ENCODE data around the gene ADAMTS6. TPM values are rescaled to one million over a fixed set of nuclear protein-coding genes. Genes with fewer than 3 reads are reported as not detected.
"Not testable (repeated sequence)": the region's sequence is repeated elsewhere in the genome, so short reads cannot be mapped to it uniquely, and the experiment has no call there.

Gene ADAMTS6, protein sequence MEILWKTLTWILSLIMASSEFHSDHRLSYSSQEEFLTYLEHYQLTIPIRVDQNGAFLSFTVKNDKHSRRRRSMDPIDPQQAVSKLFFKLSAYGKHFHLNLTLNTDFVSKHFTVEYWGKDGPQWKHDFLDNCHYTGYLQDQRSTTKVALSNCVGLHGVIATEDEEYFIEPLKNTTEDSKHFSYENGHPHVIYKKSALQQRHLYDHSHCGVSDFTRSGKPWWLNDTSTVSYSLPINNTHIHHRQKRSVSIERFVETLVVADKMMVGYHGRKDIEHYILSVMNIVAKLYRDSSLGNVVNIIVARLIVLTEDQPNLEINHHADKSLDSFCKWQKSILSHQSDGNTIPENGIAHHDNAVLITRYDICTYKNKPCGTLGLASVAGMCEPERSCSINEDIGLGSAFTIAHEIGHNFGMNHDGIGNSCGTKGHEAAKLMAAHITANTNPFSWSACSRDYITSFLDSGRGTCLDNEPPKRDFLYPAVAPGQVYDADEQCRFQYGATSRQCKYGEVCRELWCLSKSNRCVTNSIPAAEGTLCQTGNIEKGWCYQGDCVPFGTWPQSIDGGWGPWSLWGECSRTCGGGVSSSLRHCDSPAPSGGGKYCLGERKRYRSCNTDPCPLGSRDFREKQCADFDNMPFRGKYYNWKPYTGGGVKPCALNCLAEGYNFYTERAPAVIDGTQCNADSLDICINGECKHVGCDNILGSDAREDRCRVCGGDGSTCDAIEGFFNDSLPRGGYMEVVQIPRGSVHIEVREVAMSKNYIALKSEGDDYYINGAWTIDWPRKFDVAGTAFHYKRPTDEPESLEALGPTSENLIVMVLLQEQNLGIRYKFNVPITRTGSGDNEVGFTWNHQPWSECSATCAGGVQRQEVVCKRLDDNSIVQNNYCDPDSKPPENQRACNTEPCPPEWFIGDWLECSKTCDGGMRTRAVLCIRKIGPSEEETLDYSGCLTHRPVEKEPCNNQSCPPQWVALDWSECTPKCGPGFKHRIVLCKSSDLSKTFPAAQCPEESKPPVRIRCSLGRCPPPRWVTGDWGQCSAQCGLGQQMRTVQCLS (N-terminal part only)
- total RNA-seq = 13.2 and 17.0 TPM in 2 replicates
- 7.9 TPM for polyA plus RNA-seq (2012)

- peak; percentile 94 for DNase-seq (ENCODE audit: low read depth)
These were observed at the start of gene ADAMTS6 for GRCh38 chr5:65481635-65482295. TSS of gene ADAMTS6 (minus strand) at chr5:65481920. CDS start at chr5:65473673, 8,247 bp downstream.

GRCh38 chr5:65530904-65531303 lies 49.2 kb upstream of the ADAMTS6 start:
- DNase-seq (ENCODE audit: low read depth) = no peak

GRCh38 chr5:65525726-65526125 lies 44.0 kb upstream of the ADAMTS6 start:
- DNase-seq (ENCODE audit: low read depth) = no peak

DNA sequence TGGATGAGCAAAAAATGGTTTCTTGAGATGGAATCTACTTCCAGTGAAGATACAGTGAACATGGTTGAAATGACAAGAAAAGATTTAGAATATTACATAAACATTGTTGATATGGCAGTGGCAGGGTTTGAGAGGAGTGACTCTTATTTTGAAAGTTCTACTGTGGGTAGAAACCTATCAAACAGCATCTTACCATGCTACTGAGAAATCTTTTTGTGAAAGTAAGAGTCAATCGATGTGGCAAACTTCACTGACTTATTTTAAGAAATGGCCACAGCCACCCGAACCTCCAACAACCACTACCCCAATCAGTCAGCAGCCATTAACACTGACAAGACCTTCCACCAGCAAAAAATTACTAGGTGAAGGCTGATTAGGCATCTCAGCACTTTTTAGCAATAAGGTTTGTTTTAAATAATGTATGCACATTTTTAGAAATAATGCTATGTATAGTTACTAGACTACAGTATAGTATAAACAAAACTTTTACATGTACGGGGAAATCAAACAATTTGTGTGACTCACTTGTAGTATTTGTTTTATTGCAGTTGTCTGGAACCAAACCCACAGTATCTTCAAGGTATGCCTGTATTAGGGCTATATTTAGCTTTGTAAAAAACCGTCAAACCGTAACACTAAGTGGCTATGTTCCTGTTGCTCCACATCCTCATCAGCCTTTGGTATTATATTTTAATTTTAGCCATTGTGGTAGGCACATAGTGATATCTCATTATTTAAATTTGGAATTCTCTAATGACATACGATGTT lies 30.6 kb upstream of the ADAMTS6 start:
- DNase-seq (ENCODE audit: low read depth) = peak; percentile 7

DNA sequence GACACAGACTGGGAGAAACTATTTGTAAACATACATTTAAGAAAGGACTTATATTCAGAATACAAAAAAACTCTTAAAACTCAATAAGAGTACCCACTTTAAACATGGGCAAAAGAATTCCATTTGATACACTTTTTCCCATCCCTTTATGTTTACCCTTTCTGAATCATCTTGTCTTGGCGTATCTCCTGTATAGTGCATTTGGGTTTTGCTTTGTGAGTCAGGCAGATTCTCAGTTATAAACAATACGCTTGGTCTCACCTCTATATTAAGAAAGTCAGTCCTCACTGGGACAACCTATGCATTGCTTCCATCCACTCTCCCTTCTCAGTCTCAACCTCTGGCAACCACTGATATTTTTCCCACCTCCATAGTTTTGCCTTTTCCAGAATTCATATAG lies 27.3 kb upstream of the ADAMTS6 start:
- no peak for DNase-seq (ENCODE audit: low read depth)

GRCh38 chr5:65506961-65507360 lies 25.2 kb upstream of the ADAMTS6 start:
- peak; percentile 52 for DNase-seq (ENCODE audit: low read depth)

GRCh38 chr5:65489119-65489518 lies 7.4 kb upstream of the ADAMTS6 start:
- DNase-seq (ENCODE audit: low read depth) = peak; percentile 27

DNA sequence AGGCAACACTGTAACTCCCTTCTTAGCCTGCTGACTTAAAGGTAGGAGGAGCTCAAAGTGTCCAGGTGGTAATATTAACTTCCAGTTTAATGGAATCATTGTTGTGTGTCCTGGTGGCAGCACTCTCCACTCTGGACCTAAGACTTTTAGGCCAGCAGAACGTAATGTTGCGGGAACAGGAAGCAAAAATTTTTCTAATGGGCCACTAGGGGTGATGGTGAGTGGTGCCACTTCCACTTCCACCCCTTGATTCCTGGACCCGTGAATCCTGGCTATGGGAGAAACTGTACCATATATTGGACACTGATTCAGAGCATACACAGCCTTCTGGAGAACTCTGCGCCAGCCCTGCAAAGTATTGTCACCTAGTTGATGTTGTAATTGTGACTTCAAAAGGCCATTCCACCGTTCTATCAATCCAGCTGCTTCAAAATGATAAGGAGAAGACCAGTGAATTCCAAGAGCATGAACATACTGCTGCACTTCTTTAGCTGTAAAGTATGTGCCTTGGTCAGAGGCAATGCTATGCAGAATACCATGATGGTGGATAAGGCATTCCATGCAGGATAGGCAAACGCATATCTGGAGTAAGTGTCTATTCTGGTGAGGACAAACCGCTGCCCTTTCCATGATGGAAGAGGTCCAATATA lies 6.4 kb upstream of the ADAMTS6 start:
- not testable (repeated sequence) for DNase-seq (ENCODE audit: low read depth)

DNA sequence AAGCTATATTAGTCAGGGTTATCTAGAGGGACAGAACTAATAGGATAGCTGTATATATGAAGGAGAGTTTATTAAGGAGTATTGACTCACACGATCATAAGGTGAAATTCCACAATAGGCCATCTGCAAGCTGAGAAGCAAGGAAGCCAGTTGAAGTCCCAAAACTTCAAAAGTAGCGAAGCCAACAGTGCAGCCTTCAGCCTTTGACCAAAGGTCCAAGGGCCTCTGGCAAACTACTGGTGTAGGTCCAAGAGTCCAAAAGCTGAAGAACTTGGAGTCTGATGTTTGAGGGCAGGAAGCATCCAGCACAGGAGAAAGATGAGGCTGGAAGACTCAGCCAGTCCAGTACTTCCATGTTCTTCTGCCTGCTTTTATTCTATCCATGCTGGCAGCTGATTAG lies 5.1 kb upstream of the ADAMTS6 start:
- DNase-seq (ENCODE audit: low read depth) = not testable (repeated sequence)

- no peak for DNase-seq (ENCODE audit: low read depth)
These were observed 3.7 kb upstream of the ADAMTS6 start for GRCh38 chr5:65485405-65485804.

- DNase-seq (ENCODE audit: low read depth) = peak; percentile 75
These were observed 2.0 kb upstream of the ADAMTS6 start for GRCh38 chr5:65483546-65484346.

DNA sequence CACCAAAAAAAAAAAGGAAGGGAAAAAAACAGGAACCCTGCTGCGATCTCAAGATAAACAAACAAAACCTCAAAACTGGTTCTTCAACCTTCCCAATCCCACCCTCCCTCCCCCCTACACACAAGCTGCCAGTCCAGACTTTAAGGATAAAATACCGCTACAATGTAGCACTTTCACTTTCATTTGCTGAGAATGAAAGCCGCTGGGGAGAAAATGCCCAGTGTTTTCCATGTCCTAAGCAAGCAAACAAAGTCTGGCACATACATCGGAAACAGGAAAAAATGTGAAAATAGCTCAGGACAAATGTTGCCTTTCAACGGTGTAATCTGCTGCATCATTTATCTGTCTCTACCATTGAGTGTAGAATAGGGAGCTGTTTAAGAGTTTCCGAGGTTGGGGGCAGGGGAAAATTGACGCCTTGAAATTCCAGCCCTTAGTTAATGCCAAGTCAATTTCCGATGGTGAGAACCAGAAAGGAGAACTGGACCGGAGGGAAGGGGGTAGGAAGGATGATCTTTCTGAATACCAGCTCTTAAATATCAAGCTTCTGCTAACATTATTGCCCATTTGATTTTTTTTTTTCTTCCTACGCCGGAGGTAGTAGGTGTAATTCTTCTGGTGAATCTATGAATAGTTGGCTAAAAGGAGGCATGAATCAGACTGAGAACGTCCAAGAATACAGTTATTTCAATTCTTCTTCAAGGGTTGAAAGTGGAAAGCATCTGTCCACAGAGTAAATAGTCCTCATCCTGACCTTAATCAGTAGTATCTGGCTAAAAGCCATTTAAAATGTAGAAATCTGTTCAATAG lies 1.2 kb upstream of the ADAMTS6 start:
- DNase-seq (ENCODE audit: low read depth) = peak; percentile 66

DNA sequence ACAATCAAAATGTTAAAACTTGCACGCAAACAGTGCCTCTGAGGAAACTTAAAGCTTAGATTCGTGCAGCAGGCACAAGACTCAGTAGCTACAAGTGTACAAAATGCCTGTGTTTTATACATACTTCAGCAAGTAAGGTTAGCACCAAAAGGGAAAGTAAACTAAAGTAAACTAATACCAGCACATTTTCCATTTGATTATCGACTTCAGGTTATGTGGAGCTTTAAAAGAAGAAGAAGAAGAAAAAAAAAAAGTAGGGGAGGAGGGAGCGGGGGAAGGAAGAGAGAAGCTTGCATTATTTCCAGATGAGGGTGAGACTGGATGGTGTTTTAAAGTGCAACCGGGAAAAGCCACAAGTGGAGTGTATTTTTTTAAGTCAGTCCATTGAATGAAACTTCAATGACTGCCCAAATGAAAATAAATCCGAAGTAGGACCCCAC lies 596 bp upstream of the ADAMTS6 start:
- DNase-seq (ENCODE audit: low read depth) = peak; percentile 55

DNA sequence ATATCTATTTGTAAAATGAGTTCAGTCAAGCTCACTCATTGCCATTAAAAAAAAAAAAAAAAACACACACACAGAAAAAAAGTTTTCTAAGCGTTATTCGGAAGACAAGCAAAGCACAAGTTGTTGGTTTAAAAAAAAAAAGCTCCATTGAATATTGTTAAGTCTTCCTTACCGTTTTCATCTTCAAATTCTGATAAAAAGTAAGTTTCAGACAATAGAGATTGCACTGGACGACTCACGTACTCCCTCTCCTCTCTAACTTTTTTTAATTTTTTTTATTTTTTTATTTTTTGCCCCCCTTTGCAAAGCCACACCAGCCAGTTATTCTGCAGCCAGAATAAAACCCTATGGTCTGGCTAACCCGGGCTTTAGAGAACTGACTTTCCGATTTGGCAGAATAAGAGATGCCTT lies 544 bp downstream of the ADAMTS6 start:
- peak; percentile 22 for DNase-seq (ENCODE audit: low read depth)

DNA sequence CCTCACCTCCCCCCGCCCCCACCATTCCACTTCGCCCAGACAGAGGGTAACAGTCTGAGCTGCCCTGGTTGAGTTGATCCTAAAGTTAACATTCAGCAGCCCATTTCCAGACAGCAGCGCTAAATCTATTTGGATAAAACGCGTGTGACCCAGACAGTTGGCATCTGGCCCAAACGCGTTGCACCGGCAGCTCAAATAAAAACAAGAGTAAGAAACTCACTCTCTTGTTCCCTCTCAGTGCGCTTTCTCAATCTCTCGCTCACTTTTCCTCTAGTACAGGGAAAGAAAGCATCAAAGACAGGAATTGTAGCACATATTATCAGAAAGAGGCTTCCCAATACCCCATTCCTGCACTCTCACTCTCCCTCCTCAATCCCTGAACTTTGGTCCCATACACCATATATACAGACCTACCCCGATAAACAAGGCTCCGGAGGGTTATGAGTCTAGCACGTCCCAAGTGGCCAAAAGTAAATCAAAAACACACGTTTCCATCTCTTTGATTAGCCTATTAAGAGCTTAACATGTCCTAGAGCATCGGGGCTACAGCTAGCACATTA lies 1.3 kb downstream of the ADAMTS6 start:
- DNase-seq (ENCODE audit: low read depth) = peak; percentile 80

DNA sequence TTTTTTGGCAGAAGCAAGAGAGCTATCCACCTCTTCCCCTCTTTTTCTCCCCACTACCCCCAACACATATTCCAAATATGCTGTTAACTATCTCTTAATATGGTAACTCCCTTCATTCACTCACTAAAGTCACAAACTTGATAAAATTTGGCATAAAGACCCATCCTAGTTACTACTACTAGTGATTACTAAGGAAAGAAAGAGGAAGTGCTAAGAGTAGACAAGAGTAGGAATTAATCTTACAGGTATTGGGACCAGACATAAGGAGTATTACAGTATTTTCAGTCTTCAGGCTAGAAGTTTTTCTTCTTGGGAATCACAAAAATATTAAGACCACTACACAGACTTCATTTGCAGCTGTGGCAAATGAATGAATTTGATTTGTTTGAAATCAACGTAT lies 2.2 kb downstream of the ADAMTS6 start:
- peak; percentile 13 for DNase-seq (ENCODE audit: low read depth)

DNA sequence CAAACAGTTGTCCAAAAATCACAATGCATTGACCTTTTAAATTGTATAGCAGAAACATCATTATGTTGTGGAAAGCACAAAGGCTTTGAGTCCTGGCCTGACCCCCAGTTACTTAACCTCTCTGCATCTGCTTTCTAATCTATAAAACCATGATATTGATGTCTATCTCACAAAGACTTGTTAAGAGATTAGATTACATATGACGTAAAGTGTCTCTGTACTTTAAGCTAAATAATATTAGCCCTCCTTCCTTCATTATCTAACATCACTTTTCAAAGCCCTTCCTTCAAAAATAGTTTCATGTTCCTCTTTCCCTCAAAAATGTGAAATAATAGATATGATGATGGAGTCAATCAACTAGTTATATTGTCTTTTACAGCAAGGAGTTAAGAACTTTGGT lies 3.4 kb downstream of the ADAMTS6 start:
- DNase-seq (ENCODE audit: low read depth) = no peak

- no peak for DNase-seq (ENCODE audit: low read depth)
These were observed 5.8 kb downstream of the ADAMTS6 start for GRCh38 chr5:65475895-65476294.

Data from myocyte (in vitro differentiated cells).